PFSK-1 (cell line): ENCODE measurements around the gene LRRC53.

Source experiments
- FOXP2 ChIP-seq: optimal IDR thresholded peaks from 2 replicates; pipeline ENCODE3; 2011; ENCODE audit warnings: borderline replicate concordance, control low read depth, inconsistent platforms; ENCODE audit not compliant: insufficient read depth; ENCODE audit errors: extremely low read length, extremely low read depth
- POLR2AphosphoS5 ChIP-seq: IDR thresholded peaks from 2 replicates; pipeline ENCODE4 v1.6.1; 2012; ENCODE audit warnings: low read depth, mild to moderate bottlenecking, control low read depth, low read length, moderate library complexity
- SIN3A ChIP-seq: IDR thresholded peaks from 2 replicates; pipeline ENCODE4 v1.6.1; 2012; ENCODE audit warnings: mild to moderate bottlenecking, low read length, moderate library complexity, borderline replicate concordance; ENCODE audit not compliant: insufficient read depth
- TAF1 ChIP-seq: IDR thresholded peaks from 2 replicates; pipeline ENCODE4 v1.6.1; 2012; ENCODE audit warnings: low read length, control low read depth, borderline replicate concordance; ENCODE audit not compliant: insufficient read depth
- TF ChIP-seq, protein P1 (sequence below), 2 experiments: IDR thresholded peaks; 2 replicates each; pipeline versions ENCODE4 v1.6.1 to v1.8.0; 2011 to 2012; ENCODE audit warnings: low read depth in 2 of 2, low read length in 2 of 2, control low read depth in 1 of 2, inconsistent platforms in 1 of 2, mild to moderate bottlenecking in 1 of 2, moderate library complexity in 1 of 2; ENCODE audit not compliant: insufficient read depth in 1 of 2

LRRC53 gene

GRCh38 chr1:74465193-74465681, 47.2 kb downstream of the LRRC53 start:
- no peak for TF ChIP-seq FOXP2

- no peak for TF ChIP-seq POLR2AphosphoS5
- TF ChIP-seq FOXP2, result no peak
- TF ChIP-seq, protein P1, sequence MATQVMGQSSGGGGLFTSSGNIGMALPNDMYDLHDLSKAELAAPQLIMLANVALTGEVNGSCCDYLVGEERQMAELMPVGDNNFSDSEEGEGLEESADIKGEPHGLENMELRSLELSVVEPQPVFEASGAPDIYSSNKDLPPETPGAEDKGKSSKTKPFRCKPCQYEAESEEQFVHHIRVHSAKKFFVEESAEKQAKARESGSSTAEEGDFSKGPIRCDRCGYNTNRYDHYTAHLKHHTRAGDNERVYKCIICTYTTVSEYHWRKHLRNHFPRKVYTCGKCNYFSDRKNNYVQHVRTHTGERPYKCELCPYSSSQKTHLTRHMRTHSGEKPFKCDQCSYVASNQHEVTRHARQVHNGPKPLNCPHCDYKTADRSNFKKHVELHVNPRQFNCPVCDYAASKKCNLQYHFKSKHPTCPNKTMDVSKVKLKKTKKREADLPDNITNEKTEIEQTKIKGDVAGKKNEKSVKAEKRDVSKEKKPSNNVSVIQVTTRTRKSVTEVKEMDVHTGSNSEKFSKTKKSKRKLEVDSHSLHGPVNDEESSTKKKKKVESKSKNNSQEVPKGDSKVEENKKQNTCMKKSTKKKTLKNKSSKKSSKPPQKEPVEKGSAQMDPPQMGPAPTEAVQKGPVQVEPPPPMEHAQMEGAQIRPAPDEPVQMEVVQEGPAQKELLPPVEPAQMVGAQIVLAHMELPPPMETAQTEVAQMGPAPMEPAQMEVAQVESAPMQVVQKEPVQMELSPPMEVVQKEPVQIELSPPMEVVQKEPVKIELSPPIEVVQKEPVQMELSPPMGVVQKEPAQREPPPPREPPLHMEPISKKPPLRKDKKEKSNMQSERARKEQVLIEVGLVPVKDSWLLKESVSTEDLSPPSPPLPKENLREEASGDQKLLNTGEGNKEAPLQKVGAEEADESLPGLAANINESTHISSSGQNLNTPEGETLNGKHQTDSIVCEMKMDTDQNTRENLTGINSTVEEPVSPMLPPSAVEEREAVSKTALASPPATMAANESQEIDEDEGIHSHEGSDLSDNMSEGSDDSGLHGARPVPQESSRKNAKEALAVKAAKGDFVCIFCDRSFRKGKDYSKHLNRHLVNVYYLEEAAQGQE (IDR thresholded peaks at IDR 0.05; ENCODE audit: insufficient read depth in 1 of 2, low read depth in 2 of 2, low read length in 2 of 2), result no peak
- no peak for TF ChIP-seq SIN3A
- no peak for TF ChIP-seq TAF1
Observed at GRCh38 chr1:74464037-74464436, 48.4 kb downstream of the LRRC53 start.

DNA sequence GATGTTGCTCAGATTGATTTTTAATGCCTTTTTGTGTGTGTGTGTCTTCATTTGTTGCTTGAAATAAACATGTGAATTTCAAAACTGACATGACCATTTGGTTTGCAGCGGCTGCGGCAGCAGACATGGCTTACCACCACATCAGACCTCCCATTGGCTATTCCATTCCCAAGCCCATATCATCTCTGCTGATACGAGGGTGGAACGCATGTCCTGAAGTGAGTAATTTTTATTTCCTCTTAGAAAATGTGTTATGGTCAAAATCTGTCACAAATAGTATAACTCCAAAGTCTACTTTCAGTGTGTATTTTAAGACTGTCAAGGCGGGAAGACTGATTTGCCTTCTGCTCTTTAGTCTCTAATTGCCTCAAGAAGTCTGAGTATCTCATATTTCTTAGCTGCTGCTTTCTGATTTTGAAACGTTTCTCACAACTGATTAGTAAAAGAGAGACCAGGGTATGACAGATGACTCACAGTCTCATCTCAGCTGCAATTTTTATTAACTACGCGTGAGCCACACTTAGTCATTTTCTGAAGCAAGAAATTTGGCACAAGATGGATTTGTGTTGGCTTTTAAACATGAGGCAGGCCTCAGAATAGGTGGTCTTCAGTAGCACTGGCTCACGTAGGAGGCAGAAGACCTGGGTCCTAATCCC, 49.0 kb downstream of the LRRC53 start:
- TF ChIP-seq, protein P1 (IDR thresholded peaks at IDR 0.05; ENCODE audit: insufficient read depth in 1 of 2, low read depth in 2 of 2, low read length in 2 of 2), result no peak
- TF ChIP-seq POLR2AphosphoS5 (no peak), SIN3A (no peak), FOXP2 (no peak), TAF1 (no peak)

GRCh38 chr1:74457253-74457652, 55.2 kb downstream of the LRRC53 start:
- TF ChIP-seq POLR2AphosphoS5 (no peak), SIN3A (no peak), TAF1 (no peak), FOXP2 (no peak)
- TF ChIP-seq, protein P1 (IDR thresholded peaks at IDR 0.05; ENCODE audit: insufficient read depth in 1 of 2, low read depth in 2 of 2, low read length in 2 of 2), result no peak

DNA sequence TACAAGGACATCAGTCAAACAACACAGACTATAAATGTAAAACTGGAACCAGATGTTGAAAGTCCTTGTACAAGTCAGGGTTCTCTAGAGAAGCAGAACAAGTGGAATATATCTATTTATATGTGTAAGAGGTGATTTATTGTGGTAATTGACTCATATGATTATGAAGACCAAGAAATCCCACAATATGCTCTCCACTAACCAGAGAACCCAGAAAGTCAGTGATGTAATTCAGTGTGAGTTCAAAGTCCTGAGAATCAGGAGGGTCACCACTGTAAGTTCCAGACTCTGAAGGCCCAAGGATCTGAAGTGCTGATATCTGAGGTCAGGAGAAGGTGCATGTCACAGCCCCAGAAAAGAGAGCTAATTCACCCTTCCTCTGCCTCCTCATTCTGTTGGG, 57.0 kb downstream of the LRRC53 start:
- TF ChIP-seq POLR2AphosphoS5 (no peak), TAF1 (no peak), SIN3A (no peak), FOXP2 (no peak)
- TF ChIP-seq, protein P1 (IDR thresholded peaks at IDR 0.05; ENCODE audit: insufficient read depth in 1 of 2, low read depth in 2 of 2, low read length in 2 of 2), result no peak
